ENCODE measurements around the gene ZNF322.
A peak's percentile ranks its signal among the peaks of the same experiment; 100 is the strongest.
"Not testable (repeated sequence)": the region's sequence is repeated elsewhere in the genome, so short reads cannot be mapped to it uniquely, and the experiment has no call there.

The ZNF322 gene, protein sequence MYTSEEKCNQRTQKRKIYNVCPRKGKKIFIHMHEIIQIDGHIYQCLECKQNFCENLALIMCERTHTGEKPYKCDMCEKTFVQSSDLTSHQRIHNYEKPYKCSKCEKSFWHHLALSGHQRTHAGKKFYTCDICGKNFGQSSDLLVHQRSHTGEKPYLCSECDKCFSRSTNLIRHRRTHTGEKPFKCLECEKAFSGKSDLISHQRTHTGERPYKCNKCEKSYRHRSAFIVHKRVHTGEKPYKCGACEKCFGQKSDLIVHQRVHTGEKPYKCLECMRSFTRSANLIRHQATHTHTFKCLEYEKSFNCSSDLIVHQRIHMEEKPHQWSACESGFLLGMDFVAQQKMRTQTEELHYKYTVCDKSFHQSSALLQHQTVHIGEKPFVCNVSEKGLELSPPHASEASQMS

DNA sequence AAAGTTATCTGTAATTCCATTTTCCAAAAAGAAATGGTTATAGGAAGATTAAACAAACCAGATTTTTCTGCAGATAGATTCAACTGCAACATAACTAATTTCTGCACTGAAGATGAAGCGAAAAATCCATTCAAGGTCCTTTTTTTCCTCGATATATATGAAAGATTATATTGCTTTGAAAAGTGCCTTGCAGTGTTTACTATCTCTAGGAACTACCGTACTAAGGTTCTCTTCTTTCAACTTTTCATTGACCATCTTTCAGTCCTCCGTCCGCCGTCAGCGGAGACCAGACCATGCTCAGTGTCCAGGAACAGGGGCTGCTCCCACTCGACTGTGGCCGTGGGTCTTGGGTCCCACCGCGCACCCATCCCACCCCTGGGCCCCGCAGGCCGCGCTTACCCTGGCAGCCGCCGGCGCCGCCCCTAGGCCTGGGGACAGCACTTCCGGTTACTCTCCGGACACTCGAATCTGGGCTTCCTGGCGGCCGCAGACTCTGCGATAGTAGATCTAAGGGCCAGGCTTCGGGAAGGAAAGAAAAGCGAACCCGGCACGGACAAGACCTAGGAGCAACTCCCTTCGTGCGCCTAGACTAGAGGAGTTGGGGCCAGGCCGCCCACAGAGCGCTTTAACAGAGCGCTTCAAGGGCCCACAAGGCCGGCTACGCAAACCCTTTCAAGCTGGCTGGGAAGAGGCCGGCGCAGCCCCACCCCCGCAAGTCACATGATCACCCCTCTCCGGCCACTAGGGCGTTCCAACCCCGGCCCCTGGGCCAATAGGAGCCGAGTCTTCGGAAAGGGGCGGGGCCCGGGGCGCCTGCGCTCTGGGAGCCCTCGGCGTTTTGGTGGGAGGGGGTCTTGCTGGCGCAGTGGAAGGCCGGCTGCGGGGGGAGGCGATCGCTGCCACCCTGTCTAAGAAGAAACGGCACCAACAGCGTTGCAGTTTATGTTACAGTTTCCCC, at the start of gene ZNF322:
Gene ZNF322 (minus strand): TSS at position 705 of the 958 bp plus-strand sequence. CDS start 21,193 bp downstream, outside the sequence.
- H3K27me3 ChIP-seq (replicated peaks; ENCODE audit: insufficient read depth, low read length) = no peaks in the 10 kb centered on the region

DNA sequence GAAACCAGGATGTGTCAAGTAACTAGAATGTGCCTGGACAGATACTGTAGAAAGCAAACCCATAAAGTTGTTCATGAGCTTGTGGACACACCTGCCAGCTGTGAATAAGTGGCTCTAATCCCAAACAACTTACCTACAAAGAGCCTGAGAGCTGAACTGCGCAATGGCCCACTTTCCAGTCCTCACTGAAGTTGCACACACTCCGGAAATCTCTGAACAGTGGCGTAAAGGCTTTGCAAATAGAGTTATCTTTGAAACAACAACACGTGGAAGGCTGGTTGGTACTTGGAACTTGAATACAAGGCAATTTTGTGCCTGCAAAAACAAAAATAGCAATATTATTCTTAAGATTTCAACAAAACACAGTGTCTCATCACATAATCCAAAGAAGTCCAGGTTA, 46.2 kb upstream of the ZNF322 start:
- H3K27me3 ChIP-seq (replicated peaks; ENCODE audit: insufficient read depth, low read length); H3K9me2 ChIP-seq (replicated peaks; ENCODE audit: insufficient read depth, low read length); H3K4me2 ChIP-seq (ENCODE audit: low read depth, low read length); H3K9ac ChIP-seq (ENCODE audit: low read length); H3K27ac ChIP-seq (ENCODE audit: low read length); DNase-seq; H3K9me3 ChIP-seq (replicated peaks; ENCODE audit: insufficient read depth, low read length); H3K4me3 ChIP-seq (ENCODE audit: low read length); H3K36me3 ChIP-seq (replicated peaks; ENCODE audit: insufficient read depth, low read length); H3F3A ChIP-seq (ENCODE audit: insufficient read depth, low read length); H3K79me2 ChIP-seq (ENCODE audit: low read length); H2AFZ ChIP-seq (ENCODE audit: low read length); H3K4me1 ChIP-seq (ENCODE audit: low read length); H4K20me1 ChIP-seq (ENCODE audit: insufficient read depth, low read length): not testable (repeated sequence)

More for the DNA sequence above, at the start of gene ZNF322:
- no peaks in the 10 kb centered on the region for H4K20me1 ChIP-seq (ENCODE audit: insufficient read depth, low read length)
- H2AFZ ChIP-seq (ENCODE audit: low read length) = peak within 1 kb of the TSS; percentile 92
- H3F3A ChIP-seq (ENCODE audit: insufficient read depth, low read length) = peaks cover 6% of the 10 kb centered on the region; the same call in 1 of the 2 replicates
- H3K4me3 ChIP-seq (ENCODE audit: low read length) = peak within 1 kb of the TSS; percentile 76
- TF ChIP-seq CTCF (IDR thresholded peaks at IDR 0.05; ENCODE audit: low read length) (no peak), EZH2 (optimal IDR thresholded peaks at IDR 0.05; ENCODE audit: low read depth, low read length) (no peak), EZH2phosphoT487 (IDR thresholded peaks at IDR 0.05; ENCODE audit: low read length) (no peak)
- peak within 1 kb of the TSS; percentile 85 for H3K4me2 ChIP-seq (ENCODE audit: low read depth, low read length)
- peak within 1 kb of the TSS; percentile 42; the same call in 1 of the 2 replicates for H3K27ac ChIP-seq (ENCODE audit: low read length)
- H3K9me3 ChIP-seq (replicated peaks; ENCODE audit: insufficient read depth, low read length) = no peaks in the 10 kb centered on the region
- peaks cover 29% of the 10 kb centered on the region for H3K79me2 ChIP-seq (ENCODE audit: low read length)
- no peaks in the 10 kb centered on the region for H3K9me2 ChIP-seq (replicated peaks; ENCODE audit: insufficient read depth, low read length)
- H3K36me3 ChIP-seq (replicated peaks; ENCODE audit: insufficient read depth, low read length) = no peaks in the 10 kb centered on the region
- DNase-seq = peak; percentile 93
- peak within 1 kb of the TSS; percentile 62 for H3K9ac ChIP-seq (ENCODE audit: low read length)
- H3K4me1 ChIP-seq (ENCODE audit: low read length) = 0 out of 2 replicates have a peak, but pooled peaks cover 3% of the 10 kb centered on the region

GRCh38 chr6:26705352-26705751, 45.8 kb upstream of the ZNF322 start:
- not testable (repeated sequence) for H3F3A ChIP-seq (ENCODE audit: insufficient read depth, low read length); H2AFZ ChIP-seq (ENCODE audit: low read length); H3K4me1 ChIP-seq (ENCODE audit: low read length); H3K79me2 ChIP-seq (ENCODE audit: low read length); H4K20me1 ChIP-seq (ENCODE audit: insufficient read depth, low read length); H3K4me2 ChIP-seq (ENCODE audit: low read depth, low read length); H3K27me3 ChIP-seq (replicated peaks; ENCODE audit: insufficient read depth, low read length); H3K36me3 ChIP-seq (replicated peaks; ENCODE audit: insufficient read depth, low read length); H3K9ac ChIP-seq (ENCODE audit: low read length); DNase-seq; H3K9me3 ChIP-seq (replicated peaks; ENCODE audit: insufficient read depth, low read length); H3K4me3 ChIP-seq (ENCODE audit: low read length); H3K27ac ChIP-seq (ENCODE audit: low read length); H3K9me2 ChIP-seq (replicated peaks; ENCODE audit: insufficient read depth, low read length)

DNA sequence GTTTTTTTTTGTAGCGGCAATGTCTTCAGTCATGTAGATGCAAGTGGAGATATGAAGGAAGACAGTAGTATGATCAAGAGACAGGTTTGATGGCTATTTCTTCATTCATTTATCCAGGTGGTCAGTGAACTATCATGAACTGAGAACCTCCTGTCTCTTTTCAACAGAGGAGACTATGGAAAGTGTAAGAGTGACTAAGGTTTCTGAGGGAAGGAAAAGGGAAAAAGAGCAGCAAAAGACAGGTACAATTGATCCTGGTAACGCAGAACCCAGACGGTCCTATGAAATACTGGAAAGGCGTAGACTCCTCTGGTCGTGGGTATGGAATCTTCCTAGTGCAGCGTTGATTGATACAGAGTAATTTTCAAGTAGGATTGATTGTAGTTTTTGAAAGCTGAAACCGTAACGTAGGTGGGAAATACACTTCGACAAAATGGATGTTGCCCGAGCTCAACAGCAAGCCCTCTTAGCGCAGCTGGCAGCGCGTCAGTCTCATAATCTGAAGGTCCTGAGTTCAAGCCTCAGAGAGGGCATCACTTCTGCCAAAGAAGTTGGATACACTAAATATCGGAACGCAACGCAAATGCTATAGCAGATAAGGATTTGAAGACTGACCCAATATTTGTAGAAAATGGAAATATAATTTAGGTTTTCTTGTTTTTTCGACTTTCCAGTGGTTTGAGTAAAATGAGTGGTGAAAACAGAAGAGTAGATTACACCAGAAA, 41.6 kb upstream of the ZNF322 start:
- not testable (repeated sequence) for H3K36me3 ChIP-seq (replicated peaks; ENCODE audit: insufficient read depth, low read length); H4K20me1 ChIP-seq (ENCODE audit: insufficient read depth, low read length); H3K27me3 ChIP-seq (replicated peaks; ENCODE audit: insufficient read depth, low read length); H3K79me2 ChIP-seq (ENCODE audit: low read length); H3K27ac ChIP-seq (ENCODE audit: low read length); H3K4me1 ChIP-seq (ENCODE audit: low read length); DNase-seq; H3K9ac ChIP-seq (ENCODE audit: low read length); H3K4me3 ChIP-seq (ENCODE audit: low read length); H2AFZ ChIP-seq (ENCODE audit: low read length); H3K9me2 ChIP-seq (replicated peaks; ENCODE audit: insufficient read depth, low read length); H3K9me3 ChIP-seq (replicated peaks; ENCODE audit: insufficient read depth, low read length); H3F3A ChIP-seq (ENCODE audit: insufficient read depth, low read length); H3K4me2 ChIP-seq (ENCODE audit: low read depth, low read length)

DNA sequence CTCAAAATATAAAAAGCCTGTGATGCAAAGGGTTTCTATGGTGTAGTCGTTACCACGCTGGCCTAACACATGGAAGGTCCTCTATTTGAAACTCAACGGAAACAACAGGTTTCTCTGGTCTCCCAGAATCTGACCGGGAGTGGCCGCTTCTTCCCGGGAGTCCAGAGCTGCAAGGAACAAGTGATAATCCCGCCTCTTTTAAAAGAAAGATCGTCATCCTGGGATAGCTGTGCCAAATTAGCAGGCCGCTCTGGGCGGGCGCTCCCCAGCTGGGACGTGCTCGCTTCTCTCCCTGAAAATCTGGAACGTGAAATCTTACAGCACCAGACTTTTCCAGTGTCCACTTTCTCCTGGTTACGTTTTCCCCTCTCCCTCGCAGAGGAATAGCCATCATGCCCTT, 38.0 kb upstream of the ZNF322 start:
- H3K9ac ChIP-seq (ENCODE audit: low read length); H3K4me3 ChIP-seq (ENCODE audit: low read length); H3K27ac ChIP-seq (ENCODE audit: low read length); H3K9me3 ChIP-seq (replicated peaks; ENCODE audit: insufficient read depth, low read length); H3K79me2 ChIP-seq (ENCODE audit: low read length); H3K27me3 ChIP-seq (replicated peaks; ENCODE audit: insufficient read depth, low read length); H3K36me3 ChIP-seq (replicated peaks; ENCODE audit: insufficient read depth, low read length); H4K20me1 ChIP-seq (ENCODE audit: insufficient read depth, low read length); H3K9me2 ChIP-seq (replicated peaks; ENCODE audit: insufficient read depth, low read length); DNase-seq; H3K4me2 ChIP-seq (ENCODE audit: low read depth, low read length); H3F3A ChIP-seq (ENCODE audit: insufficient read depth, low read length); H3K4me1 ChIP-seq (ENCODE audit: low read length); H2AFZ ChIP-seq (ENCODE audit: low read length): not testable (repeated sequence)

DNA sequence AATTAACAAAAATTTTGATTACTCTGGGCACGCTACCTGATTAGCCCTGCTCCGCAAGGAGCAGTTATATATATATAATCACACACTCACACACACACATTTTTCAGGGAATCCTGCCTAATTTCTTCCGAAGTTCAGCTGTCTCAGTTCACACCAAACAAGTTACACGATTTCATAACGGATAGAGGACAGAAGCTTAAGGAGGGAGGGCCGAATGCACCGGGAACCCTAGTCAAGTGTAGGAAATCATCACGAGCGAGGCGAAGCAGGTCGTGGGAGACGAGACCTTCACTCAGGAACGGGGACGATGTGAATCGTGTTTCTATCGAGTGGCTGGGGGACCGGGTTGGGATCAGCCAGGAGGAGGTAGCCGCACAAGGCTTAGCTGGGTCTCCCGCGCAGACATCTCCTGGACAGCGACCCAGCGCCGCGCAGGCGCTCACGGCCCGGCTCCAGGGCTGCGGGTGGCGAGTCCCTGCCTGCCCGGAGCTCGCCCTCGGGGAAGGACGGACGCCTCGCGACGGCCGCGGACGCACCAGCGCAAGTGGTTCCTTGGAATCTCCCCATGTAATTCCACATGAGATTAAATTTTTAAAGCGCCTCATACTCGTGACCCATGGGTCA, 29.9 kb upstream of the ZNF322 start:
- DNase-seq; H3K4me2 ChIP-seq (ENCODE audit: low read depth, low read length); H3K27me3 ChIP-seq (replicated peaks; ENCODE audit: insufficient read depth, low read length); H3F3A ChIP-seq (ENCODE audit: insufficient read depth, low read length); H2AFZ ChIP-seq (ENCODE audit: low read length); H3K4me1 ChIP-seq (ENCODE audit: low read length); H3K79me2 ChIP-seq (ENCODE audit: low read length); H3K9me2 ChIP-seq (replicated peaks; ENCODE audit: insufficient read depth, low read length); H3K9me3 ChIP-seq (replicated peaks; ENCODE audit: insufficient read depth, low read length); H3K27ac ChIP-seq (ENCODE audit: low read length); H3K4me3 ChIP-seq (ENCODE audit: low read length); H4K20me1 ChIP-seq (ENCODE audit: insufficient read depth, low read length); H3K36me3 ChIP-seq (replicated peaks; ENCODE audit: insufficient read depth, low read length); H3K9ac ChIP-seq (ENCODE audit: low read length): not testable (repeated sequence)

Data from MM.1S (cell line).